ENCODE measurements around the gene NEK2. TPM values are rescaled to one million over a fixed set of nuclear protein-coding genes. Genes with fewer than 3 reads are reported as not detected.
"Not testable (repeated sequence)": the region's sequence is repeated elsewhere in the genome, so short reads cannot be mapped to it uniquely, and the experiment has no call there.

The NEK2 gene
- total and polyA plus RNA-seq, 4 donors: 1.0 to 1.5 TPM; not detected in 2

DNA sequence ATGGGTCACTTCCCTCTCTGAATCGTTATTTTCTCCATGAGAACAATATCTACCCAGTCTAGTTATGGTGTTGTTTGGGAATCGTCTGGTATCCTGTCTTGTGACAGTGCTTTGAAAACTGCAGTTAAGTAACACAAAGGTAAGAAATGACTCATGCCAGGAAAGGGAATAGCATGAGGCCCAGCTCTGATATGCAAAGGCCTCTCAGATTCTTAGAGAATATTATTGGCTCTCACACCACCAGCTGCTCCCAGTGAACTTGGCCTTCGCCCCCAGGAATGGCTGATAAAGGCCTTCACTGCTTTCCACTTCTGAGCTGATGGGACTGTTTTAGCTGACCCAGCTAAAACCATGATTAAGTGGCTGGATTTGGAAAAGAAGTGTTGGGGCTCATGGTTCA, 27.1 kb downstream of the NEK2 start:
- no peaks in the 10 kb centered on the region for H3K27me3 ChIP-seq (ENCODE audit: control insufficient read depth in 1 of 2, insufficient read depth in 2 of 2, low read length in 1 of 2)
- H3K36me3 ChIP-seq (ENCODE audit: control insufficient read depth in 1 of 2, insufficient read depth in 2 of 2, low read length in 1 of 2): no peaks in the 10 kb centered on the region
- H3K9me3 ChIP-seq (ENCODE audit: control insufficient read depth, low read length): no peaks in the 10 kb centered on the region
- H3K27ac ChIP-seq (ENCODE audit: low read depth in 1 of 2, low read length in 2 of 2): no peak overlapping the region
- DNase-seq: no peak
- WGBS, 2 donors: 87 to 91% methylated on average over 3 of the region's 3 CpGs
- no peak for ATAC-seq (ENCODE audit: low FRiP score)
- no peaks in the 10 kb centered on the region for H3K4me1 ChIP-seq (ENCODE audit: control insufficient read depth in 1 of 2, insufficient read depth in 2 of 2, low read length in 2 of 2)
- H3K4me3 ChIP-seq (ENCODE audit: low read length in 2 of 2): no peak overlapping the region
- intact Hi-C loops (cut with DNase I): loop anchor here in 1 of 2 donors (5.0 kb wide), 1 partner anchor 321 kb away; the partner anchor contains the start of gene TRAF5

DNA sequence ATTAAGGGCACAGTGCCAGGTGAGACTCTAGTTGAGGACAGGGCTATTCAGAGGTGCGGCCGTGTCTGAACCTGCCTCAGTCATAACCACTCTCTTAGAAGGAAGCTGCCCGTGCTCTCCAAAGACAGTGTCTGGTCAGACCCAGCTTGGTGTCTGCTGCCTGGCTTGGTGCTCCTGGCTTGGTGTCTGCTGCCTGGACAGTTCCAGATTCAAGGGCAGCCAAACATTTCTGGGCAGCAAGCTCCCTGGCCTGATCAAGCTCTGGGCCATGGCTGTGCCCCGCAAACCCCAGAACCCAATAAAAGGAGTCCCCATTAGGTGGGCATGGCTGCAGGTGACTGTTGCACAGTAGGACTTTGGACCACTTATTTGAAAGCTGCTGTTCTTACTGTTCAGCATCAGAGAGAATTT, 27.7 kb downstream of the NEK2 start:
- Histone ChIP-seq H3K36me3 (ENCODE audit: control insufficient read depth in 1 of 2, insufficient read depth in 2 of 2, low read length in 1 of 2) (no peaks in the 10 kb centered on the region), H3K27ac (ENCODE audit: low read depth in 1 of 2, low read length in 2 of 2) (no peak overlapping the region), H3K27me3 (ENCODE audit: control insufficient read depth in 1 of 2, insufficient read depth in 2 of 2, low read length in 1 of 2) (no peaks in the 10 kb centered on the region), H3K4me3 (ENCODE audit: low read length in 2 of 2) (no peak overlapping the region), H3K9me3 (ENCODE audit: control insufficient read depth, low read length) (no peaks in the 10 kb centered on the region), H3K4me1 (ENCODE audit: control insufficient read depth in 1 of 2, insufficient read depth in 2 of 2, low read length in 2 of 2) (no peaks in the 10 kb centered on the region)
- ATAC-seq (ENCODE audit: low FRiP score): no peak
- WGBS, 2 donors: 82 to 84% methylated on average over 4 of the region's 4 CpGs
- intact Hi-C loops (cut with DNase I): loop anchor here in 1 of 2 donors (5.0 kb wide), 1 partner anchor 320 kb away; the partner anchor contains the start of gene TRAF5
- DNase-seq: peak in 1 of 2 donors; percentile 50

DNA sequence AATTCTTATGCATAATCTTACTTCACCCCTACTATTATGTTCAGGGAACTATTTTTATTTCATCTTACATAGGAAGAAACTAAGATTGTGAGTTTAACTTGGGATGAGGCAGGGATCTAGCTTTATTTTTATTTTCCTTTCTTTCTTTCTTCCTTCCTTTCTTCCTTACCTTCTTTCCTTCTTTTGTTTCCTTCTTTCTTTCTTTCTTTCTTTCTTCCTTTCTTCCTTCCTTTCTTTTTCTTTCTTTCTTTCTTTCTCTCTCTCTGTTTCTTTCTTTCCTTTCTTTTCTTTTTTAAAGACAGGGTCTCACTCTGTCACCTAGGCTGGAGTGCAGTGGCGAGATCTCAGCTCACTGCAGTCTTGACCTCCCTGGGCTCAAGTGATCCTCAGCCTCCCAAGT, 28.9 kb downstream of the NEK2 start:
- H3K27ac ChIP-seq (ENCODE audit: low read depth in 1 of 2, low read length in 2 of 2): no peak overlapping the region
- DNase-seq: no peak
- no peaks in the 10 kb centered on the region for H3K4me1 ChIP-seq (ENCODE audit: control insufficient read depth in 1 of 2, insufficient read depth in 2 of 2, low read length in 2 of 2)
- no peak for ATAC-seq (ENCODE audit: low FRiP score)
- no peak overlapping the region for H3K4me3 ChIP-seq (ENCODE audit: low read length in 2 of 2)
- WGBS, 2 donors: 95 to 96% methylated on average over 1 of the region's 1 CpG
- no peaks in the 10 kb centered on the region for H3K27me3 ChIP-seq (ENCODE audit: control insufficient read depth in 1 of 2, insufficient read depth in 2 of 2, low read length in 1 of 2)
- H3K36me3 ChIP-seq (ENCODE audit: control insufficient read depth in 1 of 2, insufficient read depth in 2 of 2, low read length in 1 of 2): no peaks in the 10 kb centered on the region
- no peaks in the 10 kb centered on the region for H3K9me3 ChIP-seq (ENCODE audit: control insufficient read depth, low read length)
- intact Hi-C loops (cut with DNase I): loop anchor here in 1 of 2 donors (5.0 kb wide), 1 partner anchor 319 kb away; the partner anchor contains the start of gene TRAF5

DNA sequence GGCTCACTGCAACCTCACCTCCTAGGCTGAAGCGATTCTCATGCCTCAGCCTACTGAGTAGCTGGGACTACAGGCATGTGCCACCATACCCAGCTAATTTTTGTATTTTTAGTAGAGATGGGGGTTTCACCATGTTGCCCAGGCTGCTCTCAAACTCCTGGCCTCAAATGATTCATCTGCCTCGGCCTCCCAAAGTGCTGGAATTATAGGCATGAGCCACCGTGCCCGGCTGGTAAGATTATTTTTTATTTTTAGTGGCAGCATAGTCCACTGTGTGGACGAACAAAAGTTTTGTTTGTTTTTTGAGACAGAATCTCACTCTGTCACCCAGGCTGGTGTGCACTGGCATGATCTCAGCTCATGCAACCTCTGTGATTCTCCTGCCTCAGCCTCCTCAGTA, 29.8 kb downstream of the NEK2 start:
- not testable (repeated sequence) for H3K4me3 ChIP-seq (ENCODE audit: low read length in 2 of 2); H3K27me3 ChIP-seq (ENCODE audit: control insufficient read depth in 1 of 2, insufficient read depth in 2 of 2, low read length in 1 of 2); H3K4me1 ChIP-seq (ENCODE audit: control insufficient read depth in 1 of 2, insufficient read depth in 2 of 2, low read length in 2 of 2); ATAC-seq (ENCODE audit: low FRiP score); H3K36me3 ChIP-seq (ENCODE audit: control insufficient read depth in 1 of 2, insufficient read depth in 2 of 2, low read length in 1 of 2); H3K9me3 ChIP-seq (ENCODE audit: control insufficient read depth, low read length)
- intact Hi-C loops (cut with DNase I): loop anchor here (2.0 to 5.0 kb wide), 2 partner anchors 67 to 318 kb away; partner anchors contain the start of genes SLC30A1 (in 1 of the 2) and TRAF5 (in 1 of the 2)
- WGBS, 2 donors: 21 to 24% methylated on average over 5 of the region's 5 CpGs
- peak in 1 of 2 donors; percentile 58 for DNase-seq
- H3K27ac ChIP-seq (ENCODE audit: low read depth in 1 of 2, low read length in 2 of 2): peak overlapping the region in 1 of 2 donors; percentile 30

DNA sequence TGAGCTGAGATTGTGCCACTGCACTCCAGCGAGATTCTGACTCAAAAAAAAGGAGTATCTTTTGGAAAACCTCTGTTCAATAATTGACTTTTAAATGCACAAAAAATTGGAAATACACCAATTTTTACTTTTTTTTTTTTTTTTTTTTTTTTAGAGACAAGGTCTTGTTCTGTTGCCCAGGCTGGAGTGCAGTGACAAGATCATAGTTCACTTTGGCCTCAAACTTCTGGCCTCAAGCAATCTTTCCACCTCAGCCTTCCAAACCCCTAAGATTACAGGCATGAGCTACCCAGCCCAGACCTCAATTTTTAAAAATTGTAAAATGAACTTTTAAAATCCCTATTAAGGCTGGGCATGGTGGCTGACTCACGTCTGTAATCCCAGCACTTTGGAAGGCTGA, 30.8 kb downstream of the NEK2 start:
- H3K4me3 ChIP-seq (ENCODE audit: low read length in 2 of 2): no peak overlapping the region
- ATAC-seq (ENCODE audit: low FRiP score): no peak
- H3K27me3 ChIP-seq (ENCODE audit: control insufficient read depth in 1 of 2, insufficient read depth in 2 of 2, low read length in 1 of 2): no peaks in the 10 kb centered on the region
- WGBS, 2 donors: 52 to 61% methylated on average over 2 of the region's 2 CpGs
- H3K27ac ChIP-seq (ENCODE audit: low read depth in 1 of 2, low read length in 2 of 2): no peak overlapping the region
- no peaks in the 10 kb centered on the region for H3K36me3 ChIP-seq (ENCODE audit: control insufficient read depth in 1 of 2, insufficient read depth in 2 of 2, low read length in 1 of 2)
- no peaks in the 10 kb centered on the region for H3K4me1 ChIP-seq (ENCODE audit: control insufficient read depth in 1 of 2, insufficient read depth in 2 of 2, low read length in 2 of 2)
- DNase-seq: no peak
- H3K9me3 ChIP-seq (ENCODE audit: control insufficient read depth, low read length): no peaks in the 10 kb centered on the region
- intact Hi-C loops (cut with DNase I): loop anchor here (2.0 to 5.0 kb wide), 2 partner anchors 66 to 317 kb away; partner anchors contain the start of genes SLC30A1 (in 1 of the 2) and TRAF5 (in 1 of the 2)

DNA sequence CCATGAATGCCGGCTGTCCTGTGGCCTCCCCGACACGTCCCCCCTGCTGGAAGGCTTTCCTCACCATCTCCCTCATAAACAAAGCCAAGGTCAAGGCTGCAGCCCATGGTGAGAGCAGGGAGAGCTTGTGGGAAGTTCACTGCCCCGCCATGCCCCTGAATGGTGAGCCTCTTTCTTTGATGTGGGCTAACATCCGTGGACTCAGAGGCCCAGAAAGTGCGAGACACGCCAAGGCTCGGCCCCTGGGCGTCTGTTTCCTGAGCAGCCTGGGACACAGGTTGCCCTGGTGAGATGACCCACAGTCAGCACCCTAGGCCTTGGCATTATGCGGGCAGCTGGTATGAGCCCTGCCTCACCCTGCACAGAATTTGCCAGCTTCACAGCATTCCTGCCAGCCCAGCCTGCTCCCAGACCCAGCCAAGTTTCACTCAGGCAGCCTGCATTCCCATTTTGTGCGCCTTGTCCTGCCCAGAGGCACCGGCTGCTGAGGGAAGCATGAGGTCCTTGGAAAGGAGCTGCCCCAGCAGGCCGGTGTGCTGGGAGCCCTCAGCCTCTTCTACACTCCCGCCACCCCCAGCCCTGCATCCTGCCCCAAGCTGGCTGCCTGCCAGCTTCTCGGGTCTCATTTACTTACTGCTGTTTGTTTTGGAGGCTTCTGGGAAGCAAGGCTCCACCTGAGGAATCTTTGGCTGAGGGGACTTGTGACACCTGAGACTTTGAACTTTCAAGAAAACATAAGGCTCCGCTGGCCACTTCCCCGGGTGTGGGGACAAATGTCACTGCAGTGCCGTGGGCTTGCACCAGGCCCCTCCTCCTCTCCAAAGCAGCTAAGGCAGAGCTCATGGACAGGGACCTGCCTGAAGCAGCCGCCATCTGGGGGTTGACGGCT, 31.9 kb downstream of the NEK2 start:
- intact Hi-C loops (cut with DNase I): loop anchor here in 1 of 2 donors (2.0 kb wide), 1 partner anchor 65 kb away; the partner anchor contains the start of gene SLC30A1
- peak; percentile 83 to 87 for DNase-seq
- Histone ChIP-seq H3K4me3 (ENCODE audit: low read length in 2 of 2) (no peak overlapping the region), H3K27me3 (ENCODE audit: control insufficient read depth in 1 of 2, insufficient read depth in 2 of 2, low read length in 1 of 2) (no peaks in the 10 kb centered on the region), H3K4me1 (ENCODE audit: control insufficient read depth in 1 of 2, insufficient read depth in 2 of 2, low read length in 2 of 2) (no peaks in the 10 kb centered on the region), H3K36me3 (ENCODE audit: control insufficient read depth in 1 of 2, insufficient read depth in 2 of 2, low read length in 1 of 2) (no peaks in the 10 kb centered on the region), H3K27ac (ENCODE audit: low read depth in 1 of 2, low read length in 2 of 2) (peak overlapping the region; percentile 4 to 86), H3K9me3 (ENCODE audit: control insufficient read depth, low read length) (no peaks in the 10 kb centered on the region)
- 23 to 26% methylated on average over 20 of the region's 20 CpGs for WGBS, 2 donors
- ATAC-seq (ENCODE audit: low FRiP score): peak; percentile 78

DNA sequence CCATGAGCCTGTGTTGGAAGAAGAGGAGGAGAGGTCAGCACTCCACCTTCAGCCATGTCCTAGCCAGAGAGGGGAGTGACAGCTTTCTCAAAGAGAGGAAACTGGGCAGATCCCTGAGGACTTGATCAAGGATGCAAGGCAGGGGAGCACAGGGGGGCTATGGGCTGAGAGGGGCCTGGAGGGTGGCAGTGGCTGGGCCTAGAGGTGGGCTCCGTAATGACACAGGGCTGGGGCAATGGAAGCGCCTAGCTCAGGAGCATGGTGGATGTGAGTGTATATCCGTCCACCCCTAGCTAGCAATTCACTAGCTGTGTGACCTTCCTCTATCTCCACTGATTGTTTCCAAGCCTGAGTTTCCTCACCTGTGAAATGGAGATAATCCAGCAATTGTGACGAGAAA, 32.6 kb downstream of the NEK2 start:
- no peaks in the 10 kb centered on the region for H3K27me3 ChIP-seq (ENCODE audit: control insufficient read depth in 1 of 2, insufficient read depth in 2 of 2, low read length in 1 of 2)
- no peaks in the 10 kb centered on the region for H3K36me3 ChIP-seq (ENCODE audit: control insufficient read depth in 1 of 2, insufficient read depth in 2 of 2, low read length in 1 of 2)
- ATAC-seq (ENCODE audit: low FRiP score): no peak
- DNase-seq: no peak
- no peaks in the 10 kb centered on the region for H3K9me3 ChIP-seq (ENCODE audit: control insufficient read depth, low read length)
- H3K4me3 ChIP-seq (ENCODE audit: low read length in 2 of 2): no peak overlapping the region
- 94 to 95% methylated on average over 4 of the region's 4 CpGs for WGBS, 2 donors
- H3K4me1 ChIP-seq (ENCODE audit: control insufficient read depth in 1 of 2, insufficient read depth in 2 of 2, low read length in 2 of 2): no peaks in the 10 kb centered on the region
- H3K27ac ChIP-seq (ENCODE audit: low read depth in 1 of 2, low read length in 2 of 2): peak overlapping the region; percentile 4 to 86
- intact Hi-C loops (cut with DNase I): no loop called here

DNA sequence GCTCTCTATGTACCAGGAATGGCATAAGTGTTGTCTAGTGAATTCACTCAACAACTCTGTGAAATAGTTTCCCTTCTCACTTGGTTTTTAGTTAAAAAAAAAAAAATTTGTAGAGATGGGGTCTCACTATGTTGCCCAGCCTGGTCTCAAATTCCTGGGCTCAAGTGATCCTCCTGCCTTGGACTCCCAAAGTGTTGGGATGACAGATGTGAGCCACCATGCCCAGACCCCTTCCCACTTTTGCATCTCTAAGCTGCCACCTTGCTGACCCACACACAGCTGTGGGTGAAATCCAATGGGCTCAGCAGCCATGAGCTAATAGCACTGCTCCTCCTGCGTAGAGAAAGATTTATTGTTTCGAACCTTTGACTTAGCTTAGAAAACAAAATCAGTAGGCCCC, 33.5 kb downstream of the NEK2 start:
- Histone ChIP-seq H3K36me3 (ENCODE audit: control insufficient read depth in 1 of 2, insufficient read depth in 2 of 2, low read length in 1 of 2) (no peaks in the 10 kb centered on the region), H3K9me3 (ENCODE audit: control insufficient read depth, low read length) (no peaks in the 10 kb centered on the region), H3K4me1 (ENCODE audit: control insufficient read depth in 1 of 2, insufficient read depth in 2 of 2, low read length in 2 of 2) (no peaks in the 10 kb centered on the region), H3K27me3 (ENCODE audit: control insufficient read depth in 1 of 2, insufficient read depth in 2 of 2, low read length in 1 of 2) (no peaks in the 10 kb centered on the region), H3K4me3 (ENCODE audit: low read length in 2 of 2) (no peak overlapping the region), H3K27ac (ENCODE audit: low read depth in 1 of 2, low read length in 2 of 2) (peak overlapping the region in 1 of 2 donors; percentile 26)
- WGBS, 2 donors: 98% methylated on average over 2 of the region's 2 CpGs
- ATAC-seq (ENCODE audit: low FRiP score) (no peak), DNase-seq (no peak)
- intact Hi-C loops (cut with DNase I): no loop called here

Data from aorta (tissue), 5 donors.